Small intestine (tissue), 7 donors: ENCODE measurements around the gene SLF2. TPM values are rescaled to one million over a fixed set of nuclear protein-coding genes. Genes with fewer than 3 reads are reported as not detected.

ENCODE experiments used
- DNase-seq, 2 donors: peaks; one replicate each; pipeline versions ENCODE4 v3.0.0 to v3.0.0-alpha.2; 2013
- FAIRE-seq: peaks from 2 replicates; lab custom pipeline; 2012; peaks lifted over from hg19 to GRCh38; lab: Jason Lieb, UNC
- H3K27ac ChIP-seq, 3 donors: one replicate each; pipeline ENCODE4 v1.5.1; 2013; ENCODE audit warnings: low read length in 2 of 3, mild to moderate bottlenecking in 2 of 3, control low read depth in 1 of 3, inconsistent platforms in 1 of 3, low read depth in 1 of 3, moderate library complexity in 1 of 3
- H3K27me3 ChIP-seq, 3 donors: one replicate each; pipeline ENCODE4 v1.6.1; 2013; ENCODE audit warnings: low read length in 3 of 3, inconsistent platforms in 1 of 3; ENCODE audit not compliant: control insufficient read depth in 3 of 3, insufficient read depth in 3 of 3
- H3K36me3 ChIP-seq, 3 donors: one replicate each; pipeline ENCODE4 v1.6.1; 2013; ENCODE audit warnings: low read length in 3 of 3, inconsistent platforms in 1 of 3, low read depth in 1 of 3, mild to moderate bottlenecking in 1 of 3, moderate library complexity in 1 of 3; ENCODE audit not compliant: control insufficient read depth in 3 of 3, insufficient read depth in 2 of 3
- H3K4me1 ChIP-seq, 3 donors: one replicate each; pipeline ENCODE4 v1.6.1; 2013; ENCODE audit warnings: low read length in 2 of 3, inconsistent platforms in 1 of 3, low read depth in 1 of 3, mild to moderate bottlenecking in 1 of 3, moderate library complexity in 1 of 3; ENCODE audit not compliant: control insufficient read depth in 3 of 3, insufficient read depth in 2 of 3
- H3K4me3 ChIP-seq, 3 donors: one replicate each; pipeline ENCODE4 v1.5.1; 2013; ENCODE audit warnings: low read length in 3 of 3, control low read depth in 1 of 3, inconsistent platforms in 1 of 3, low read depth in 1 of 3, mild to moderate bottlenecking in 1 of 3, moderate library complexity in 1 of 3
- H3K9me3 ChIP-seq, 2 donors: one replicate each; pipeline ENCODE4 v1.6.1; 2013; ENCODE audit warnings: low read depth in 1 of 2, low read length in 1 of 2; ENCODE audit not compliant: control insufficient read depth in 2 of 2, insufficient read depth in 1 of 2
- WGBS, 3 donors: extraction: QIAGEN DNeasy Blood & Tissue Kit; methylation state at CpG; one replicate each; pipeline ENCODE4 v1.1.7; 2013; 5-methylcytosine and 5-hydroxymethylcytosine counted together
- polyA plus RNA-seq, 4 donors: library from polyadenylated mRNA; stranded (reverse) in 3 of 4; unstranded in 1 of 4; fragments of 200-250 nt in 3 of 4; fragments of 120-200 nt in 1 of 4; gene quantifications; one replicate each; pipeline versions ENCODE4 v1.2.1 to v1.2.3, GENCODE V29; 2013
- donor health status: healthy with polysubstance abuse.
- donor health status: control.
- donor health status: control.
- donor health status: Bipolar disorder and iron deficiency.
- donor health status: healthy.

SLF2 gene
- polyA plus RNA-seq, 4 donors: 3.8 to 29.2 (median 5.6) TPM

GRCh38 chr10:100983868-100984671 lies 71.3 kb downstream of the SLF2 start:
- Histone ChIP-seq H3K36me3 (peaks cover 2 to 77% (median 7%) of the 10 kb centered on the region in 3 donors), H3K4me1 (peaks cover 3 to 28% (median 5%) of the 10 kb centered on the region in 3 donors), H3K9me3 (no peaks in the 10 kb centered on the region), H3K27ac (no peak overlapping the region), H3K27me3 (no peaks in the 10 kb centered on the region), H3K4me3 (no peak overlapping the region)
- 84 to 89% (median 87%) methylated on average over 10 to 13 of the region's 13 CpGs for whole genome bisulfite sequencing, 3 donors
- FAIRE-seq (no peak), DNase-seq (no peak)

GRCh38 chr10:100984672-100985177 lies 72.0 kb downstream of the SLF2 start:
- Histone ChIP-seq H3K4me3 (no peak overlapping the region), H3K36me3 (peaks cover 2 to 77% (median 7%) of the 10 kb centered on the region in 3 donors), H3K4me1 (peaks cover 3 to 28% (median 5%) of the 10 kb centered on the region in 3 donors), H3K27ac (no peak overlapping the region), H3K27me3 (no peaks in the 10 kb centered on the region), H3K9me3 (no peaks in the 10 kb centered on the region)
- DNase-seq (no peak), FAIRE-seq (no peak)
- WGBS, 3 donors: 60 to 82% (median 76%) methylated on average over 2 of the region's 2 CpGs

GRCh38 chr10:100985336-100985735 lies 72.6 kb downstream of the SLF2 start:
- no peak for FAIRE-seq

GRCh38 chr10:100986623-100986951 lies 73.8 kb downstream of the SLF2 start:
- WGBS, 3 donors: 7 to 16% (median 15%) methylated on average over 16 to 17 of the region's 17 CpGs
- no peaks in the 10 kb centered on the region for H3K27me3 ChIP-seq
- DNase-seq (no peak), FAIRE-seq (no peak)
- no peaks in the 10 kb centered on the region for H3K9me3 ChIP-seq
- H3K36me3 ChIP-seq: peaks cover 2 to 82% (median 4%) of the 10 kb centered on the region in 3 donors
- H3K27ac ChIP-seq: peak overlapping the region in 2 of 3 donors; percentile 67 to 77
- H3K4me3 ChIP-seq: peak overlapping the region; percentile 80 to 92 (median 89)
- H3K4me1 ChIP-seq: peaks cover 3 to 28% (median 5%) of the 10 kb centered on the region in 3 donors

More at GRCh38 chr10:100985336-100985735, 72.6 kb downstream of the SLF2 start:
- peaks cover 2 to 77% (median 7%) of the 10 kb centered on the region in 3 donors for H3K36me3 ChIP-seq
- H3K4me3 ChIP-seq: no peak overlapping the region
- H3K27ac ChIP-seq: peak overlapping the region in 1 of 3 donors; percentile 12
- peaks cover 3 to 28% (median 5%) of the 10 kb centered on the region in 3 donors for H3K4me1 ChIP-seq
- WGBS, 3 donors: 43 to 62% (median 45%) methylated on average over 5 of the region's 5 CpGs
- H3K27me3 ChIP-seq: no peaks in the 10 kb centered on the region
- H3K9me3 ChIP-seq: no peaks in the 10 kb centered on the region
- peak in 1 of 2 donors; percentile 54 for DNase-seq

- peak within 1 kb of the TSS; percentile 67 to 83 (median 77) for H3K27ac ChIP-seq
- H3K4me1 ChIP-seq: peaks cover 3 to 28% (median 5%) of the 10 kb centered on the region in 3 donors
- 0 to 1% (median 1%) methylated on average over 61 to 75 of the region's 75 CpGs for WGBS, 3 donors
- H3K9me3 ChIP-seq: no peaks in the 10 kb centered on the region
- H3K4me3 ChIP-seq: peak within 1 kb of the TSS; percentile 80 to 92 (median 89)
- DNase-seq (peak; percentile 84 to 94), FAIRE-seq (no peak)
- no peaks in the 10 kb centered on the region for H3K27me3 ChIP-seq
- H3K36me3 ChIP-seq: peaks cover 2 to 77% (median 4%) of the 10 kb centered on the region in 3 donors
These were observed 74.4 kb downstream of the SLF2 start, which contains the start of the genes MRPL43 and TWNK for GRCh38 chr10:100986952-100987684. Gene MRPL43 (minus strand): TSS chr10:100987497. CDS start chr10:100987443, 54 bp downstream. Gene TWNK (plus strand): TSS chr10:100987543. CDS start chr10:100988211, 668 bp downstream.

GRCh38 chr10:100987685-100988049 lies 74.9 kb downstream of the SLF2 start:
- peak overlapping the region; percentile 80 to 92 (median 89) for H3K4me3 ChIP-seq
- no peak for FAIRE-seq
- H3K27me3 ChIP-seq: no peaks in the 10 kb centered on the region
- peak overlapping the region in 1 of 3 donors; percentile 83 for H3K27ac ChIP-seq
- peaks cover 3 to 28% (median 5%) of the 10 kb centered on the region in 3 donors for H3K4me1 ChIP-seq
- DNase-seq: no peak
- H3K9me3 ChIP-seq: no peaks in the 10 kb centered on the region
- 1% methylated on average over 15 of the region's 15 CpGs for WGBS, 3 donors
- H3K36me3 ChIP-seq: peaks cover 2 to 75% (median 4%) of the 10 kb centered on the region in 3 donors

GRCh38 chr10:100988166-100988565 lies 75.4 kb downstream of the SLF2 start:
- 55 to 71% (median 65%) methylated on average over 10 of the region's 10 CpGs for WGBS, 3 donors
- Histone ChIP-seq H3K27me3 (no peaks in the 10 kb centered on the region), H3K36me3 (peaks cover 2 to 75% (median 4%) of the 10 kb centered on the region in 3 donors), H3K4me3 (peak overlapping the region; percentile 80 to 92 (median 89)), H3K27ac (no peak overlapping the region), H3K9me3 (no peaks in the 10 kb centered on the region), H3K4me1 (peaks cover 3 to 28% (median 5%) of the 10 kb centered on the region in 3 donors)
- no peak for DNase-seq
- no peak for FAIRE-seq

- peaks cover 3 to 28% (median 5%) of the 10 kb centered on the region in 3 donors for H3K4me1 ChIP-seq
- no peaks in the 10 kb centered on the region for H3K27me3 ChIP-seq
- no peaks in the 10 kb centered on the region for H3K9me3 ChIP-seq
- H3K4me3 ChIP-seq: no peak overlapping the region
- DNase-seq (no peak), FAIRE-seq (no peak)
- peaks cover 2 to 74% (median 4%) of the 10 kb centered on the region in 3 donors for H3K36me3 ChIP-seq
- WGBS, 3 donors: 84 to 89% (median 88%) methylated on average over 21 of the region's 21 CpGs
- no peak overlapping the region for H3K27ac ChIP-seq
These were observed 76.3 kb downstream of the SLF2 start for GRCh38 chr10:100989088-100989487.
